ENCODE measurements around the gene PPP2R3C.
"Not testable (repeated sequence)": the region's sequence is repeated elsewhere in the genome, so short reads cannot be mapped to it uniquely, and the experiment has no call there.

Gene PPP2R3C

GRCh38 chr14:35114036-35114435 lies 7.8 kb downstream of the PPP2R3C start:
- TF ChIP-seq CTCF (IDR thresholded peaks at IDR 0.05; ENCODE audit: insufficient read depth, low read length, poor library complexity, severe bottlenecking), result no peak
- no peak overlapping the region for H3K4me3 ChIP-seq (replicated peaks; ENCODE audit: low read depth, low read length)
- peaks cover 10% of the 10 kb centered on the region for H3K36me3 ChIP-seq (ENCODE audit: control insufficient read depth, insufficient read depth, low read length)
- no peak for DNase-seq (ENCODE audit: extremely low read depth, insufficient read length)
- no peaks in the 10 kb centered on the region for H3K27me3 ChIP-seq (replicated peaks; ENCODE audit: control insufficient read depth, insufficient read depth, low read length)

GRCh38 chr14:35113308-35113950 lies 8.4 kb downstream of the PPP2R3C start:
- no peak for TF ChIP-seq CTCF (IDR thresholded peaks at IDR 0.05; ENCODE audit: insufficient read depth, low read length, poor library complexity, severe bottlenecking)
- Histone ChIP-seq H3K36me3 (ENCODE audit: control insufficient read depth, insufficient read depth, low read length) (peaks cover 10% of the 10 kb centered on the region), H3K27me3 (replicated peaks; ENCODE audit: control insufficient read depth, insufficient read depth, low read length) (no peaks in the 10 kb centered on the region), H3K4me3 (replicated peaks; ENCODE audit: low read depth, low read length) (no peak overlapping the region)
- no peak for DNase-seq (ENCODE audit: extremely low read depth, insufficient read length)

GRCh38 chr14:35112641-35113040 lies 9.1 kb downstream of the PPP2R3C start:
- no peak overlapping the region for H3K4me3 ChIP-seq (replicated peaks; ENCODE audit: low read depth, low read length)
- no peak for DNase-seq (ENCODE audit: extremely low read depth, insufficient read length)
- TF ChIP-seq CTCF (IDR thresholded peaks at IDR 0.05; ENCODE audit: insufficient read depth, low read length, poor library complexity, severe bottlenecking), result no peak
- H3K36me3 ChIP-seq (ENCODE audit: control insufficient read depth, insufficient read depth, low read length), result peaks cover 10% of the 10 kb centered on the region
- no peaks in the 10 kb centered on the region for H3K27me3 ChIP-seq (replicated peaks; ENCODE audit: control insufficient read depth, insufficient read depth, low read length)

GRCh38 chr14:35107866-35108265 lies 13.9 kb downstream of the PPP2R3C start:
- TF ChIP-seq CTCF (IDR thresholded peaks at IDR 0.05; ENCODE audit: insufficient read depth, low read length, poor library complexity, severe bottlenecking), result no peak
- Histone ChIP-seq H3K27me3 (replicated peaks; ENCODE audit: control insufficient read depth, insufficient read depth, low read length) (no peaks in the 10 kb centered on the region), H3K4me3 (replicated peaks; ENCODE audit: low read depth, low read length) (no peak overlapping the region), H3K36me3 (ENCODE audit: control insufficient read depth, insufficient read depth, low read length) (peaks cover 3% of the 10 kb centered on the region)
- no peak for DNase-seq (ENCODE audit: extremely low read depth, insufficient read length)

- not testable (repeated sequence) for DNase-seq (ENCODE audit: extremely low read depth, insufficient read length); H3K4me3 ChIP-seq (replicated peaks; ENCODE audit: low read depth, low read length); H3K27me3 ChIP-seq (replicated peaks; ENCODE audit: control insufficient read depth, insufficient read depth, low read length); H3K36me3 ChIP-seq (ENCODE audit: control insufficient read depth, insufficient read depth, low read length)
Measured at GRCh38 chr14:35094645-35095044, 27.1 kb downstream of the PPP2R3C start.

- no peaks in the 10 kb centered on the region for H3K27me3 ChIP-seq (replicated peaks; ENCODE audit: control insufficient read depth, insufficient read depth, low read length)
- no peak for DNase-seq (ENCODE audit: extremely low read depth, insufficient read length)
- no peak for TF ChIP-seq CTCF (IDR thresholded peaks at IDR 0.05; ENCODE audit: insufficient read depth, low read length, poor library complexity, severe bottlenecking)
- H3K36me3 ChIP-seq (ENCODE audit: control insufficient read depth, insufficient read depth, low read length), result no peaks in the 10 kb centered on the region; the same call in none of the 2 replicates
- H3K4me3 ChIP-seq (replicated peaks; ENCODE audit: low read depth, low read length), result no peak overlapping the region
Measured at GRCh38 chr14:35088514-35088913, 33.3 kb downstream of the PPP2R3C start.
